ENCODE measurements around the gene GPR137B.
"Not testable (repeated sequence)": the region's sequence is repeated elsewhere in the genome, so short reads cannot be mapped to it uniquely, and the experiment has no call there.

The GPR137B gene

DNA sequence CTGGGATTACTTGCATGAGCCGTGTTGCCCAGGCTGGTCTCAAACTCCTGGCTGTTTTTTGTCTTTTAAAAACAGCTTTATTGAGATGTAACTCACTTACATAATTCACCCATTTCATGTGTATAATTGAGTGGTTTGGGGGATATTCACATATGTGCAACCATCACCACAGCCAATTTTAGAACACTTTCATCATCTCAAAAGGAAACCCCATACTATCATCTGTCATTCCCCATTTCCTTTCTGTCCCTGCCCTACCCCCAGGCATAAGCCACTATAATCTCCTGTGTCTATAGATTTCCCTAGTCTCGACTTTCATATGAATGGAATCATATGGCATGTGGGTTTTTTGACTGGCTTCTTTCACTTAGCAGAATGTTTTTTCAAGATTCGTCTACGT, 43.3 kb downstream of the GPR137B start:
- no peak overlapping the region for H3K27ac ChIP-seq
- H3K36me3 ChIP-seq: no peaks in the 10 kb centered on the region

GRCh38 chr1:236186471-236186870, 44.1 kb downstream of the GPR137B start:
- not testable (repeated sequence) for H3K36me3 ChIP-seq; H3K27ac ChIP-seq; H3K9me3 ChIP-seq; H3K4me1 ChIP-seq (ENCODE audit: control insufficient read depth in 1 of 2, insufficient read depth in 1 of 2, low read depth in 1 of 2, low read length in 1 of 2); H3K27me3 ChIP-seq; H3K4me3 ChIP-seq (ENCODE audit: low read depth in 1 of 2, low read length in 1 of 2)

More for the DNA sequence above, 43.3 kb downstream of the GPR137B start:
- TF ChIP-seq, protein P1, sequence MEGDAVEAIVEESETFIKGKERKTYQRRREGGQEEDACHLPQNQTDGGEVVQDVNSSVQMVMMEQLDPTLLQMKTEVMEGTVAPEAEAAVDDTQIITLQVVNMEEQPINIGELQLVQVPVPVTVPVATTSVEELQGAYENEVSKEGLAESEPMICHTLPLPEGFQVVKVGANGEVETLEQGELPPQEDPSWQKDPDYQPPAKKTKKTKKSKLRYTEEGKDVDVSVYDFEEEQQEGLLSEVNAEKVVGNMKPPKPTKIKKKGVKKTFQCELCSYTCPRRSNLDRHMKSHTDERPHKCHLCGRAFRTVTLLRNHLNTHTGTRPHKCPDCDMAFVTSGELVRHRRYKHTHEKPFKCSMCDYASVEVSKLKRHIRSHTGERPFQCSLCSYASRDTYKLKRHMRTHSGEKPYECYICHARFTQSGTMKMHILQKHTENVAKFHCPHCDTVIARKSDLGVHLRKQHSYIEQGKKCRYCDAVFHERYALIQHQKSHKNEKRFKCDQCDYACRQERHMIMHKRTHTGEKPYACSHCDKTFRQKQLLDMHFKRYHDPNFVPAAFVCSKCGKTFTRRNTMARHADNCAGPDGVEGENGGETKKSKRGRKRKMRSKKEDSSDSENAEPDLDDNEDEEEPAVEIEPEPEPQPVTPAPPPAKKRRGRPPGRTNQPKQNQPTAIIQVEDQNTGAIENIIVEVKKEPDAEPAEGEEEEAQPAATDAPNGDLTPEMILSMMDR (IDR thresholded peaks at IDR 0.05): no peak
- no peak overlapping the region for H3K4me3 ChIP-seq (ENCODE audit: low read depth in 1 of 2, low read length in 1 of 2)
- no peaks in the 10 kb centered on the region for H3K27me3 ChIP-seq
- peaks cover 0 to 3% of the 10 kb centered on the region in 2 experiments for H3K4me1 ChIP-seq (ENCODE audit: control insufficient read depth in 1 of 2, insufficient read depth in 1 of 2, low read depth in 1 of 2, low read length in 1 of 2)
- H3K9me3 ChIP-seq: no peaks in the 10 kb centered on the region

- not testable (repeated sequence) for H3K4me1 ChIP-seq (ENCODE audit: control insufficient read depth in 1 of 2, insufficient read depth in 1 of 2, low read depth in 1 of 2, low read length in 1 of 2); H3K9me3 ChIP-seq; H3K27ac ChIP-seq; H3K36me3 ChIP-seq; H3K27me3 ChIP-seq; H3K4me3 ChIP-seq (ENCODE audit: low read depth in 1 of 2, low read length in 1 of 2)
Observed at GRCh38 chr1:236188084-236188483, 45.7 kb downstream of the GPR137B start.

DNA sequence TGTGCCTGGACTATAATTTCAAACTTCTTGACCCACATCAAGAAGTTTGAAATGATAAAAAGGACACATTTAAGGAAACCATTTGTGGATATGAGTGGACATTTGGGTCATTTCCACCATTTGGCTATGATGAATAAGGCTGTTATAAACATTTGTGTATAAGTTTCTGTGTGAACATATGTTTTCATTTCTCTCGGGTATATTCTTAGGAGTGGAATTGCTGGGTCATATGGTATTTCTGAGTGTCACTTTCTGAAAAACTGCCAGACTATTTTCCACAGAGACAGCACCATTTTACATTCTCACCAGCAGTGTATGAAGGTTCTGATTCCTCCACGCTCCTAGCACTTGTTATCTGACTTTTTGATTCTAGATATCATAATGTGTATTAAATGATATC, 50.8 kb downstream of the GPR137B start:
- H3K4me3 ChIP-seq (ENCODE audit: low read depth in 1 of 2, low read length in 1 of 2): no peak overlapping the region
- no peaks in the 10 kb centered on the region for H3K9me3 ChIP-seq
- H3K36me3 ChIP-seq: no peaks in the 10 kb centered on the region
- H3K4me1 ChIP-seq (ENCODE audit: control insufficient read depth in 1 of 2, insufficient read depth in 1 of 2, low read depth in 1 of 2, low read length in 1 of 2): no peaks in the 10 kb centered on the region
- TF ChIP-seq, protein P1 (IDR thresholded peaks at IDR 0.05): no peak
- no peaks in the 10 kb centered on the region for H3K27me3 ChIP-seq
- H3K27ac ChIP-seq: no peak overlapping the region

DNA sequence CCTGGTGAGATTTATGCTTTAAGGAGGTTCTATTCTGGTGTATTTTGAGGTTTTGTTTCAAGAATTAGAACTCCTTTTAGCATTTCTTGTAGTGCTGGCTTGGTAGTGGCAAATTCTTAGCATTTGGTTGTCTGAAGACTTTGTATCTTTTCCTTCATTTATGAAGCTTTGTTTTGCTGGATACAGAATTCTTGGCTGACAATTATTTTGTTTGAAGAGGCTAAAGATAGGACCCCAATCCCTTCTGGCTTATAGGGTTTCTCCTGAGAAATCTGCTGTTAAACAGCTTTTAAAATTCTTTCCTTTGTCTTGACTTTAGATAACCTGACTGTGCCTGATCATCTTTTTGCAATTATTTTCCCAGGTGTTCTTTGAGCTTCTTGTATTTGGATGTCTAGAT, 58.6 kb downstream of the GPR137B start:
- H3K27ac ChIP-seq: no peak overlapping the region
- H3K9me3 ChIP-seq: no peaks in the 10 kb centered on the region
- TF ChIP-seq, protein P1 (IDR thresholded peaks at IDR 0.05): no peak
- no peaks in the 10 kb centered on the region for H3K27me3 ChIP-seq
- H3K4me3 ChIP-seq (ENCODE audit: low read depth in 1 of 2, low read length in 1 of 2): no peak overlapping the region
- H3K36me3 ChIP-seq: no peaks in the 10 kb centered on the region
- H3K4me1 ChIP-seq (ENCODE audit: control insufficient read depth in 1 of 2, insufficient read depth in 1 of 2, low read depth in 1 of 2, low read length in 1 of 2): no peaks in the 10 kb centered on the region

- H3K27ac ChIP-seq: no peak overlapping the region
- no peaks in the 10 kb centered on the region for H3K36me3 ChIP-seq
- no peaks in the 10 kb centered on the region for H3K9me3 ChIP-seq
- H3K27me3 ChIP-seq: no peaks in the 10 kb centered on the region
- H3K4me1 ChIP-seq (ENCODE audit: control insufficient read depth in 1 of 2, insufficient read depth in 1 of 2, low read depth in 1 of 2, low read length in 1 of 2): no peaks in the 10 kb centered on the region
- no peak overlapping the region for H3K4me3 ChIP-seq (ENCODE audit: low read depth in 1 of 2, low read length in 1 of 2)
- TF ChIP-seq, protein P1 (IDR thresholded peaks at IDR 0.05): no peak
Observed at GRCh38 chr1:236201786-236202185, 59.4 kb downstream of the GPR137B start.

GRCh38 chr1:236204039-236204438, 61.7 kb downstream of the GPR137B start:
- Histone ChIP-seq H3K36me3 (no peaks in the 10 kb centered on the region), H3K27ac (no peak overlapping the region), H3K4me3 (ENCODE audit: low read depth in 1 of 2, low read length in 1 of 2) (no peak overlapping the region), H3K4me1 (ENCODE audit: control insufficient read depth in 1 of 2, insufficient read depth in 1 of 2, low read depth in 1 of 2, low read length in 1 of 2) (no peaks in the 10 kb centered on the region), H3K9me3 (no peaks in the 10 kb centered on the region), H3K27me3 (no peaks in the 10 kb centered on the region)
- TF ChIP-seq, protein P1 (IDR thresholded peaks at IDR 0.05): no peak

Measured in neutrophil (primary cell).